ENCODE results near the gene SYT8.
"Not testable (repeated sequence)": the region's sequence is repeated elsewhere in the genome, so short reads cannot be mapped to it uniquely, and the experiment has no call there.

The SYT8 gene

GRCh38 chr11:1812274-1812673 is 22.5 kb upstream of the SYT8 start:
- peaks cover 7% of the 10 kb centered on the region for H3K27me3 Mint-ChIP-seq
- H3K9me3 Mint-ChIP-seq = no peaks in the 10 kb centered on the region
- no peak overlapping the region for H3K27ac Mint-ChIP-seq

GRCh38 chr11:1812801-1813200 is 22.0 kb upstream of the SYT8 start:
- Mint-ChIP-seq H3K27me3 (peaks cover 7% of the 10 kb centered on the region), H3K27ac (no peak overlapping the region), H3K4me3 (no peak overlapping the region), H3K4me1 (ENCODE audit: low read depth) (no peaks in the 10 kb centered on the region), H3K9me3 (no peaks in the 10 kb centered on the region), H3K36me3 (ENCODE audit: low read depth) (no peaks in the 10 kb centered on the region)
- DNase-seq = no peak

More at GRCh38 chr11:1812274-1812673, 22.5 kb upstream of the SYT8 start:
- DNase-seq = no peak
- H3K4me1 Mint-ChIP-seq (ENCODE audit: low read depth) = no peaks in the 10 kb centered on the region
- H3K36me3 Mint-ChIP-seq (ENCODE audit: low read depth) = no peaks in the 10 kb centered on the region
- no peak overlapping the region for H3K4me3 Mint-ChIP-seq

GRCh38 chr11:1813356-1813755 is 21.4 kb upstream of the SYT8 start:
- H3K9me3 Mint-ChIP-seq; H3K36me3 Mint-ChIP-seq (ENCODE audit: low read depth); H3K27ac Mint-ChIP-seq; H3K4me3 Mint-ChIP-seq; DNase-seq; H3K4me1 Mint-ChIP-seq (ENCODE audit: low read depth); H3K27me3 Mint-ChIP-seq: not testable (repeated sequence)

- Mint-ChIP-seq H3K9me3 (no peaks in the 10 kb centered on the region), H3K27me3 (peaks cover 7% of the 10 kb centered on the region), H3K4me3 (no peak overlapping the region), H3K27ac (no peak overlapping the region), H3K4me1 (ENCODE audit: low read depth) (no peaks in the 10 kb centered on the region), H3K36me3 (ENCODE audit: low read depth) (no peaks in the 10 kb centered on the region)
- DNase-seq = no peak
These were observed 20.1 kb upstream of the SYT8 start for GRCh38 chr11:1814691-1815090.

- peaks cover 7% of the 10 kb centered on the region for H3K27me3 Mint-ChIP-seq
- no peaks in the 10 kb centered on the region for H3K36me3 Mint-ChIP-seq (ENCODE audit: low read depth)
- no peak overlapping the region for H3K27ac Mint-ChIP-seq
- no peaks in the 10 kb centered on the region for H3K9me3 Mint-ChIP-seq
- H3K4me3 Mint-ChIP-seq = no peak overlapping the region
- no peak for DNase-seq
- no peaks in the 10 kb centered on the region for H3K4me1 Mint-ChIP-seq (ENCODE audit: low read depth)
These were observed 19.5 kb upstream of the SYT8 start for GRCh38 chr11:1815311-1815710.

GRCh38 chr11:1815751-1816150 is 19.0 kb upstream of the SYT8 start:
- H3K36me3 Mint-ChIP-seq (ENCODE audit: low read depth) = no peaks in the 10 kb centered on the region
- no peak for DNase-seq

GRCh38 chr11:1817000-1817399 is 17.8 kb upstream of the SYT8 start:
- Mint-ChIP-seq H3K9me3 (no peaks in the 10 kb centered on the region), H3K27me3 (peaks cover 3% of the 10 kb centered on the region), H3K27ac (no peak overlapping the region), H3K4me3 (no peak overlapping the region), H3K36me3 (ENCODE audit: low read depth) (no peaks in the 10 kb centered on the region), H3K4me1 (ENCODE audit: low read depth) (no peaks in the 10 kb centered on the region)
- no peak for DNase-seq

More at GRCh38 chr11:1815751-1816150, 19.0 kb upstream of the SYT8 start:
- Mint-ChIP-seq H3K9me3 (no peaks in the 10 kb centered on the region), H3K4me3 (no peak overlapping the region), H3K27ac (no peak overlapping the region), H3K27me3 (peaks cover 7% of the 10 kb centered on the region), H3K4me1 (ENCODE audit: low read depth) (no peaks in the 10 kb centered on the region)

- Mint-ChIP-seq H3K4me3 (no peak overlapping the region), H3K27me3 (no peaks in the 10 kb centered on the region), H3K4me1 (ENCODE audit: low read depth) (no peaks in the 10 kb centered on the region), H3K27ac (no peak overlapping the region), H3K36me3 (ENCODE audit: low read depth) (no peaks in the 10 kb centered on the region), H3K9me3 (no peaks in the 10 kb centered on the region)
- DNase-seq = no peak
These were observed 17.3 kb upstream of the SYT8 start for GRCh38 chr11:1817511-1817910.

- DNase-seq = no peak
- H3K36me3 Mint-ChIP-seq (ENCODE audit: low read depth) = no peaks in the 10 kb centered on the region
- H3K4me1 Mint-ChIP-seq (ENCODE audit: low read depth) = no peaks in the 10 kb centered on the region
- H3K27me3 Mint-ChIP-seq = peaks cover 1% of the 10 kb centered on the region
- H3K4me3 Mint-ChIP-seq = no peak overlapping the region
- H3K27ac Mint-ChIP-seq = no peak overlapping the region
- H3K9me3 Mint-ChIP-seq = no peaks in the 10 kb centered on the region
These were observed 15.7 kb upstream of the SYT8 start for GRCh38 chr11:1819074-1819473.

- H3K4me3 Mint-ChIP-seq = no peak overlapping the region
- no peaks in the 10 kb centered on the region for H3K4me1 Mint-ChIP-seq (ENCODE audit: low read depth)
- peaks cover 6% of the 10 kb centered on the region for H3K27me3 Mint-ChIP-seq
- no peak for DNase-seq
- H3K36me3 Mint-ChIP-seq (ENCODE audit: low read depth) = no peaks in the 10 kb centered on the region
- no peaks in the 10 kb centered on the region for H3K9me3 Mint-ChIP-seq
- no peak overlapping the region for H3K27ac Mint-ChIP-seq
These were observed 14.1 kb upstream of the SYT8 start for GRCh38 chr11:1820463-1821325.

GRCh38 chr11:1821562-1821961 is 13.2 kb upstream of the SYT8 start:
- no peaks in the 10 kb centered on the region for H3K9me3 Mint-ChIP-seq
- DNase-seq = no peak
- H3K4me3 Mint-ChIP-seq = no peak overlapping the region
- H3K27me3 Mint-ChIP-seq = peaks cover 6% of the 10 kb centered on the region
- no peaks in the 10 kb centered on the region for H3K4me1 Mint-ChIP-seq (ENCODE audit: low read depth)
- no peaks in the 10 kb centered on the region for H3K36me3 Mint-ChIP-seq (ENCODE audit: low read depth)
- no peak overlapping the region for H3K27ac Mint-ChIP-seq

GRCh38 chr11:1822648-1823375 is 12.0 kb upstream of the SYT8 start:
- no peak overlapping the region for H3K27ac Mint-ChIP-seq
- no peaks in the 10 kb centered on the region for H3K36me3 Mint-ChIP-seq (ENCODE audit: low read depth)
- H3K4me1 Mint-ChIP-seq (ENCODE audit: low read depth) = no peaks in the 10 kb centered on the region
- peaks cover 9% of the 10 kb centered on the region for H3K27me3 Mint-ChIP-seq
- DNase-seq = no peak
- H3K4me3 Mint-ChIP-seq = no peak overlapping the region
- H3K9me3 Mint-ChIP-seq = no peaks in the 10 kb centered on the region

GRCh38 chr11:1823376-1824220 is 11.2 kb upstream of the SYT8 start:
- Mint-ChIP-seq H3K4me3 (no peak overlapping the region), H3K27me3 (peaks cover 10% of the 10 kb centered on the region), H3K9me3 (no peaks in the 10 kb centered on the region), H3K4me1 (ENCODE audit: low read depth) (no peaks in the 10 kb centered on the region), H3K36me3 (ENCODE audit: low read depth) (no peaks in the 10 kb centered on the region), H3K27ac (no peak overlapping the region)
- no peak for DNase-seq

- Mint-ChIP-seq H3K27me3 (peaks cover 14% of the 10 kb centered on the region), H3K27ac (no peak overlapping the region), H3K36me3 (ENCODE audit: low read depth) (no peaks in the 10 kb centered on the region), H3K4me1 (ENCODE audit: low read depth) (no peaks in the 10 kb centered on the region), H3K9me3 (no peaks in the 10 kb centered on the region), H3K4me3 (no peak overlapping the region)
- no peak for DNase-seq
These were observed 10.4 kb upstream of the SYT8 start for GRCh38 chr11:1824221-1825038.

Data from activated T-cell treated with anti-CD3 and anti-CD28 coated beads, Interleukin-2, amount 50 U/mL, for 24 hours (primary cell).